ENCODE measurements around the gene IQSEC1.

IQSEC1 gene

DNA sequence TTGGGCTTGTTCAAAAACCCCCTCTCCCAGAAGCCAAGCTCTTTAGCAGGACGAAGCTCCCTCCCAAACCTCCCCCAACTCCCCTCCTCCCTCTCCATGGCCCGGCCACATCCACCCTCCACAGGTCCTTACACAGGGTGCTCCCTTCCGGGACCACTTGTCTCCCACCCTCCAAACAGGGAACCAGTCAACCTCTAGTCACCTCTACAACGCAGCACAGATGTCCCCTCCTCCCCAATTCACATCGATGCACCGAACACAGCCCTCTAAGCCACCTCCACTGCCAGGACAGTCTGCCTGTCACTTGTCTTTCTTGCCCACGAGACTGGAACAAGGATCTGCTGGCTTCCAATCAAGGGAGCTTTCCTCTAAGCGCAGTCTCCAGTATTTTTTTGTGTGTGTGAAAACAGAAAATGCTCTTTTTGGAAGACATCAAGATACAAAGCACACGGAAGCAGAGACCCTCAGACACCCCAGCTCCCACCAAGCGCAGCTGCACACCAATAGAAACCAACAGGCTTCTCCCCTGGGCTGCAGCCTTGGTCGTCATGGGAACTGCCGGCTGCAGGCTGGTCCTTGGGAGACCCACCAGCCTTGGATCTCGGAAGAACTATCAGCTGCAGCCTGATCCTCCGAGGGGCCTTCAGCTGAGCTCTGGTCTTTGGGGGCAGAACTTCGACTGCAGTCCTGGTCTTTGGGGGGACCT lies 26.5 kb downstream of the IQSEC1 start:
- TF ChIP-seq SIN3A (IDR thresholded peaks at IDR 0.05; ENCODE audit: borderline replicate concordance, insufficient read depth, low read length) (no peak), TAF1 (IDR thresholded peaks at IDR 0.05; ENCODE audit: borderline replicate concordance, insufficient read depth, low read length) (no peak), POLR2AphosphoS5 (IDR thresholded peaks at IDR 0.05; ENCODE audit: low read depth, low read length) (no peak), FOXP2 (optimal IDR thresholded peaks at IDR 0.05; ENCODE audit: borderline replicate concordance, extremely low read depth, extremely low read length, insufficient read depth) (no peak)
- TF ChIP-seq, protein P1, sequence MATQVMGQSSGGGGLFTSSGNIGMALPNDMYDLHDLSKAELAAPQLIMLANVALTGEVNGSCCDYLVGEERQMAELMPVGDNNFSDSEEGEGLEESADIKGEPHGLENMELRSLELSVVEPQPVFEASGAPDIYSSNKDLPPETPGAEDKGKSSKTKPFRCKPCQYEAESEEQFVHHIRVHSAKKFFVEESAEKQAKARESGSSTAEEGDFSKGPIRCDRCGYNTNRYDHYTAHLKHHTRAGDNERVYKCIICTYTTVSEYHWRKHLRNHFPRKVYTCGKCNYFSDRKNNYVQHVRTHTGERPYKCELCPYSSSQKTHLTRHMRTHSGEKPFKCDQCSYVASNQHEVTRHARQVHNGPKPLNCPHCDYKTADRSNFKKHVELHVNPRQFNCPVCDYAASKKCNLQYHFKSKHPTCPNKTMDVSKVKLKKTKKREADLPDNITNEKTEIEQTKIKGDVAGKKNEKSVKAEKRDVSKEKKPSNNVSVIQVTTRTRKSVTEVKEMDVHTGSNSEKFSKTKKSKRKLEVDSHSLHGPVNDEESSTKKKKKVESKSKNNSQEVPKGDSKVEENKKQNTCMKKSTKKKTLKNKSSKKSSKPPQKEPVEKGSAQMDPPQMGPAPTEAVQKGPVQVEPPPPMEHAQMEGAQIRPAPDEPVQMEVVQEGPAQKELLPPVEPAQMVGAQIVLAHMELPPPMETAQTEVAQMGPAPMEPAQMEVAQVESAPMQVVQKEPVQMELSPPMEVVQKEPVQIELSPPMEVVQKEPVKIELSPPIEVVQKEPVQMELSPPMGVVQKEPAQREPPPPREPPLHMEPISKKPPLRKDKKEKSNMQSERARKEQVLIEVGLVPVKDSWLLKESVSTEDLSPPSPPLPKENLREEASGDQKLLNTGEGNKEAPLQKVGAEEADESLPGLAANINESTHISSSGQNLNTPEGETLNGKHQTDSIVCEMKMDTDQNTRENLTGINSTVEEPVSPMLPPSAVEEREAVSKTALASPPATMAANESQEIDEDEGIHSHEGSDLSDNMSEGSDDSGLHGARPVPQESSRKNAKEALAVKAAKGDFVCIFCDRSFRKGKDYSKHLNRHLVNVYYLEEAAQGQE (IDR thresholded peaks at IDR 0.05; ENCODE audit: insufficient read depth in 1 of 2, low read depth in 2 of 2, low read length in 2 of 2) = no peak

DNA sequence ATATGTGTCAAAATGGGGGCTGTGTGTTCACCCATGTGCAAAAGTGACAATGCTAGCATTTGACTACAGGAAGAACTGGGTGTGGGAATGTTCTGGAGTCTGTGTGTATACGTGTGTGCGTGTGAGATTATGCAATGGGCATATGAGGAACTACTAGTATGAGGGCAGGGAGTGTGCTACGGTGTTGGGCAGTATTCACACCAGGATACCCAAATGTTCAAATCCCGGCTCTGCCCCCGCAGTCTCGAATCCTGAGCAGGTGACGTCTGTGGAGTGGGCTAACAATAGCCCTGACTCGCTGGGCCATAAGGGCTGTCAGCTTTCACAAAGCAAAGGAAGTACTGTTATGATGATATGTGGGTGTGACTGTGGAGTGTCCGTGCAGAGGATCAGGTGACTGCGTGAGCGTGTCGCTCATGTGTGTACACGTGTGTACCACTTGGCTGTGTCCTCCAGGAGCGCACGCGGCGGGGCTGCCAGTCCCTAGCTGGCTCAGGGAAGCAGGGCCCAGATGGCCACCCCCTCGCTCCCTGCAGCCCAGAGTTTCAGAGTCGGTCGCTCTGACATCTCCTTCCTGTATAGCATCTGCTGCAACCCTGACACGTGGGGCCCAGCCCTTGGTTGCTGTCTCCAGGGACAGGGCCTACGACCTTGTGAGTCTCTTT lies 27.2 kb downstream of the IQSEC1 start:
- TF ChIP-seq, protein P1 (IDR thresholded peaks at IDR 0.05; ENCODE audit: insufficient read depth in 1 of 2, low read depth in 2 of 2, low read length in 2 of 2) = no peak
- no peak for TF ChIP-seq FOXP2 (optimal IDR thresholded peaks at IDR 0.05; ENCODE audit: borderline replicate concordance, extremely low read depth, extremely low read length, insufficient read depth)

DNA sequence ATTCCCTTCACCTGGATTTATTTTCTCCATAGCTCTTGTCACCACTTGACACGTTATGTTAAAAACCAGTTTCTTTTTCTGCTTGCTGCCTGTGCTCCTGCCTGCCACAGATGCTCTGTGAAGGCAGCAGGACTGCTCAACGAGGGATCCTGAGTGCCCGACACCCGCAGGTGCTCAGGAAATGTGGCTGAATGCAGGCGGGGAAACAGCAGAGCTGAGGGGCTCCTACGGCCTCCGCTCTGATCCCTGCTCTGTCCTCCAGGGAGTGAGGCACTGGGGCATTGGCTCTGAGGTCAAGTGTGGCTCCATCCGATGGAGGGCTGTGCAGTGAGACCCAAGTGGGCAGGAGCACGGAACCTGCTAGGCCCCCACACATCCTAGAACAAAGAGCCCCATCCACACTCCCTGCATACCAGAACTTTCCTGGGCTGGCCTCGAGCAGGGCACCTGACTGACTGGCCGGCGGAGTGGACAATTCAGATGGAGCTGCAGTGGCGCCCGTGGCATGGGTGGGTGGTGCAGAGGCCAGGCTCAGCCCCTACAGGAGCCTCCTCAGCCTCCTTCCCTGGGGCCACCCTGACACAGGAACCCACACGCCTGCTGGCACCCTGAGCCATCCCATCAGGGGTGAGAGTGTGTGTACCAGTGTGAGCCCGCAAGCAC lies 27.9 kb downstream of the IQSEC1 start:
- TF ChIP-seq, protein P1 (IDR thresholded peaks at IDR 0.05; ENCODE audit: insufficient read depth in 1 of 2, low read depth in 2 of 2, low read length in 2 of 2) = no peak
- TF ChIP-seq FOXP2 (optimal IDR thresholded peaks at IDR 0.05; ENCODE audit: borderline replicate concordance, extremely low read depth, extremely low read length, insufficient read depth) (no peak), SIN3A (IDR thresholded peaks at IDR 0.05; ENCODE audit: borderline replicate concordance, insufficient read depth, low read length) (no peak), POLR2AphosphoS5 (IDR thresholded peaks at IDR 0.05; ENCODE audit: low read depth, low read length) (no peak), TAF1 (IDR thresholded peaks at IDR 0.05; ENCODE audit: borderline replicate concordance, insufficient read depth, low read length) (no peak)

DNA sequence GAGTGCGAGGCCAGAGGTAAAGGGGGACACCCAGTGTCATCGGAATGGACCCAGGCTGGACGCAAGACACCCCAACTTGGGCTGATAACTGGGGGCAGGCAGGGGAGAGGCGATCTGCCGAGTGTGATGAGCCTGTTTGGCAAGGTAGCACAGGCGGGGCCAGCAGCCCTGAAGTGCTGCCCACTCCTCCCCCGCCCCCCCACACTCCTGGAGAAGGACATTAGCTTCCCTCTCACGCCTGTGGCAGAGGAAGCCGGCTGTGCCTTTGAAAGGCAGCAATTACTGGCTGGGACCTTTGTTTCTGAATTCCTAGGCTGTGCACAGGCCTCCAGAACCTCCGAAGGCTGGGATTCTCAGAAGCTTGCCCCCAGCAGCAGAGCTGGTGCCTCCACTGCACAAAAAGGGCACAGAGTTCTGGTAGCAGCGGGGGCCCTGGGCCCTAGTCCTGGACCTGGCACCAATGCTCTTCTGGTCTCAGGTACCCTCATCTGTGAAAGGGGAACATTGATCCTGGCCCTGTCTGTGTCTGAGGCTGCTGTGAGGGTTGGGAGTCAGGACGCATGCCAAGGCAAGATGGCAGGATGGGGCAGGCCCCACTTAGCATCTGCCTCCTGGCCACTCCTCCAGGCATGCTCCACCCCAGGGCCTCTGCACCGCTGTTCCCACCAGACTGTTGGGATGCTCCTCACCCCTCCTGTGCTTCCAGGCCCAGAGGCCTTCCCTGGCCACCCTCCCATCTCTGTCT lies 28.6 kb downstream of the IQSEC1 start:
- TF ChIP-seq FOXP2 (optimal IDR thresholded peaks at IDR 0.05; ENCODE audit: borderline replicate concordance, extremely low read depth, extremely low read length, insufficient read depth) (no peak), SIN3A (IDR thresholded peaks at IDR 0.05; ENCODE audit: borderline replicate concordance, insufficient read depth, low read length) (no peak), POLR2AphosphoS5 (IDR thresholded peaks at IDR 0.05; ENCODE audit: low read depth, low read length) (no peak), TAF1 (IDR thresholded peaks at IDR 0.05; ENCODE audit: borderline replicate concordance, insufficient read depth, low read length) (no peak)
- TF ChIP-seq, protein P1 (IDR thresholded peaks at IDR 0.05; ENCODE audit: insufficient read depth in 1 of 2, low read depth in 2 of 2, low read length in 2 of 2) = no peak
